Smooth muscle cell (in vitro differentiated cells): ENCODE data around the gene PHF21B. TPM values are rescaled to one million over a fixed set of nuclear protein-coding genes. Genes with fewer than 3 reads are reported as not detected.

Source experiments
- DNase-seq: peaks from one replicate; lab custom pipeline; 2025; ENCODE audit not compliant: unreplicated experiment; lab: John Stamatoyannopoulos, UW
- H2AFZ ChIP-seq: fragments of 200-600 bp; sonication (generic); 2 replicates; pipeline ENCODE4 v1.6.0; 2016; ENCODE audit warnings: antibody characterized with exemption, low read depth, mild to moderate bottlenecking
- H3F3A ChIP-seq: fragments of 200-600 bp; sonication (generic); 2 replicates; pipeline ENCODE4 v1.6.0; 2017; ENCODE audit warnings: antibody characterized with exemption, low read depth
- H3K27ac ChIP-seq: fragments of 200-600 bp; sonication (generic); 2 replicates; pipeline ENCODE4 v1.5.1; 2016; ENCODE audit warnings: low read depth, mild to moderate bottlenecking
- H3K27me3 ChIP-seq: fragments of 200-600 bp; sonication (generic); 2 replicates; pipeline ENCODE4 v1.6.1; 2016; ENCODE audit warnings: low read depth, mild to moderate bottlenecking
- H3K36me3 ChIP-seq: fragments of 200-600 bp; sonication (generic); 2 replicates; pipeline ENCODE4 v1.5.1; 2016; ENCODE audit warnings: low read depth
- H3K4me1 ChIP-seq: fragments of 200-600 bp; sonication (generic); 2 replicates; pipeline ENCODE4 v1.5.1; 2016; ENCODE audit warnings: low read depth
- H3K4me2 ChIP-seq: fragments of 200-600 bp; sonication (generic); 2 replicates; pipeline ENCODE4 v1.6.0; 2016; ENCODE audit warnings: mild to moderate bottlenecking
- H3K4me3 ChIP-seq: fragments of 200-600 bp; sonication (generic); 2 replicates; pipeline ENCODE4 v1.5.1; 2016; ENCODE audit warnings: mild to moderate bottlenecking
- H3K79me2 ChIP-seq: fragments of 200-600 bp; sonication (generic); 2 replicates; pipeline ENCODE4 v1.6.0; 2016; ENCODE audit warnings: low read depth, mild to moderate bottlenecking
- H3K9ac ChIP-seq: fragments of 200-600 bp; sonication (generic); 2 replicates; pipeline ENCODE4 v1.6.0; 2016; ENCODE audit warnings: low read depth
- H3K9me3 ChIP-seq: fragments of 200-600 bp; sonication (generic); replicated peaks from 2 replicates; pipeline ENCODE4 v1.5.1; 2016; ENCODE audit warnings: low read depth
- H4K20me1 ChIP-seq: fragments of 200-600 bp; sonication (generic); 2 replicates; pipeline ENCODE4 v1.6.0; 2016; ENCODE audit warnings: low read depth
- WGBS: methylation state at CpG from one replicate; pipeline ENCODE4 v1.1.7; 2016; ENCODE audit warnings: low lambda C conversion rate; 5-methylcytosine and 5-hydroxymethylcytosine counted together
- polyA plus RNA-seq: library from polyadenylated mRNA; unstranded; fragments of >200 nt; fragmentation: Nextera tagmentation; extraction: Ambion mirVana; gene quantifications from 2 replicates; pipeline ENCODE4 v1.2.1, GENCODE V29; 2016
- total RNA-seq: library from RNA; depleted of rRNA; stranded (reverse); fragments of >200 nt; gene quantifications from 2 replicates; pipeline ENCODE4 v1.2.3, GENCODE V29; 2014
- TF ChIP-seq, protein P1 (sequence below): fragments of 200-600 bp; sonication (generic); IDR thresholded peaks from 2 replicates; pipeline ENCODE4 v1.5.1; 2017; ENCODE audit warnings: borderline replicate concordance, mild to moderate bottlenecking, antibody characterized with exemption; ENCODE audit not compliant: insufficient read depth, poor library complexity, severe bottlenecking

The PHF21B gene
- total and polyA plus RNA-seq, 2 experiments from 2014 or later: 0.13 TPM

DNA sequence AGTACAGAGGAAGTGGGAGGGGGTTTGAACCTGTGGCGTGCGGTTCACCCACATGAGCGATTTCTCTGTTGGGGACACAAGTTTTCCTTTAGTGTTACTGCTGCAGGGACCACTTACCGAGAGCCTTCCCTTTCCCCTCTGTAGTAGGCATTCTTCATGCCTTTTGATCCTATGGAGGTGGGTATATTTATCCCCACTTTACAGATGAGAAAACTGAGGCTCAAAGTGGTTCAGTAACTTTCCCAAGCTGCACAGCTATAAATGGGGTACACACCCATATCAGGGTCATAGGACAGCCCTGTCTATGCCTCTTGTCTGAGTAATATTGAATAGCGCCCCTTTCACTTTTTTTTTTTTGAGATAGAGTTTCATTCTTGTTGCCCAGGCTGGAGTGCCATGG is 3.3 kb upstream of the PHF21B start:
- Histone ChIP-seq H3K4me3 (no peak overlapping the region), H3K36me3 (no peaks in the 10 kb centered on the region), H3F3A (no peaks in the 10 kb centered on the region), H3K9me3 (no peaks in the 10 kb centered on the region), H3K27me3 (peaks cover 9% of the 10 kb centered on the region), H3K27ac (no peak overlapping the region), H3K9ac (no peak overlapping the region), H3K79me2 (no peaks in the 10 kb centered on the region), H3K4me1 (peaks cover 6% of the 10 kb centered on the region), H2AFZ (no peak overlapping the region), H4K20me1 (no peaks in the 10 kb centered on the region), H3K4me2 (no peak overlapping the region)
- DNase-seq: no peak
- WGBS: 100% methylated on average over 4 of the region's 5 CpGs
- TF ChIP-seq, protein P1, sequence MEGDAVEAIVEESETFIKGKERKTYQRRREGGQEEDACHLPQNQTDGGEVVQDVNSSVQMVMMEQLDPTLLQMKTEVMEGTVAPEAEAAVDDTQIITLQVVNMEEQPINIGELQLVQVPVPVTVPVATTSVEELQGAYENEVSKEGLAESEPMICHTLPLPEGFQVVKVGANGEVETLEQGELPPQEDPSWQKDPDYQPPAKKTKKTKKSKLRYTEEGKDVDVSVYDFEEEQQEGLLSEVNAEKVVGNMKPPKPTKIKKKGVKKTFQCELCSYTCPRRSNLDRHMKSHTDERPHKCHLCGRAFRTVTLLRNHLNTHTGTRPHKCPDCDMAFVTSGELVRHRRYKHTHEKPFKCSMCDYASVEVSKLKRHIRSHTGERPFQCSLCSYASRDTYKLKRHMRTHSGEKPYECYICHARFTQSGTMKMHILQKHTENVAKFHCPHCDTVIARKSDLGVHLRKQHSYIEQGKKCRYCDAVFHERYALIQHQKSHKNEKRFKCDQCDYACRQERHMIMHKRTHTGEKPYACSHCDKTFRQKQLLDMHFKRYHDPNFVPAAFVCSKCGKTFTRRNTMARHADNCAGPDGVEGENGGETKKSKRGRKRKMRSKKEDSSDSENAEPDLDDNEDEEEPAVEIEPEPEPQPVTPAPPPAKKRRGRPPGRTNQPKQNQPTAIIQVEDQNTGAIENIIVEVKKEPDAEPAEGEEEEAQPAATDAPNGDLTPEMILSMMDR: no peak

DNA sequence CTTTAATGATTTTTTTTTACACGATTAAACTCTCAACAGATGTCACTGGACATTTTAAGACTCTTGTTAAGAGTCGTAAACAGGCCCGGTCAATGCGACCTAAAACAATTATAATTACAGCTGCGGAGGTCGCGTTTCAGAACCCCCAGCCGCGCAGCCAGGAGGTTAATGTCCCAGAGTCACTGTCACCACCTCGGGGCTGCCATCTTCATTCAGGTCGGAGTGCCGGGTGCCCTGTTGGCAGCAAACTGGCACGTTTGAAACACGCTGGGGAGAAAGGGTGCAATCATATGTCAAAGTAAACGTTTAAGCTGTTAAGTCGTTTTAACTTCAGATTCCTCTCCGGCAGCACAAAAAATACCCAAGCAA is 711 bp upstream of the PHF21B start:
- no peak for DNase-seq
- Histone ChIP-seq H3K4me2 (peak overlapping the region; percentile 97), H3K27ac (no peak overlapping the region), H4K20me1 (no peaks in the 10 kb centered on the region), H3K27me3 (peaks cover 2% of the 10 kb centered on the region), H3K9ac (peak overlapping the region; percentile 12), H2AFZ (peak overlapping the region; percentile 95), H3K9me3 (no peaks in the 10 kb centered on the region), H3K36me3 (no peaks in the 10 kb centered on the region), H3F3A (peaks cover 9% of the 10 kb centered on the region), H3K4me1 (peaks cover 6% of the 10 kb centered on the region), H3K79me2 (no peaks in the 10 kb centered on the region), H3K4me3 (peak overlapping the region; percentile 55)
- TF ChIP-seq, protein P1: no peak
- 9% methylated on average over 17 of the region's 17 CpGs for WGBS

DNA sequence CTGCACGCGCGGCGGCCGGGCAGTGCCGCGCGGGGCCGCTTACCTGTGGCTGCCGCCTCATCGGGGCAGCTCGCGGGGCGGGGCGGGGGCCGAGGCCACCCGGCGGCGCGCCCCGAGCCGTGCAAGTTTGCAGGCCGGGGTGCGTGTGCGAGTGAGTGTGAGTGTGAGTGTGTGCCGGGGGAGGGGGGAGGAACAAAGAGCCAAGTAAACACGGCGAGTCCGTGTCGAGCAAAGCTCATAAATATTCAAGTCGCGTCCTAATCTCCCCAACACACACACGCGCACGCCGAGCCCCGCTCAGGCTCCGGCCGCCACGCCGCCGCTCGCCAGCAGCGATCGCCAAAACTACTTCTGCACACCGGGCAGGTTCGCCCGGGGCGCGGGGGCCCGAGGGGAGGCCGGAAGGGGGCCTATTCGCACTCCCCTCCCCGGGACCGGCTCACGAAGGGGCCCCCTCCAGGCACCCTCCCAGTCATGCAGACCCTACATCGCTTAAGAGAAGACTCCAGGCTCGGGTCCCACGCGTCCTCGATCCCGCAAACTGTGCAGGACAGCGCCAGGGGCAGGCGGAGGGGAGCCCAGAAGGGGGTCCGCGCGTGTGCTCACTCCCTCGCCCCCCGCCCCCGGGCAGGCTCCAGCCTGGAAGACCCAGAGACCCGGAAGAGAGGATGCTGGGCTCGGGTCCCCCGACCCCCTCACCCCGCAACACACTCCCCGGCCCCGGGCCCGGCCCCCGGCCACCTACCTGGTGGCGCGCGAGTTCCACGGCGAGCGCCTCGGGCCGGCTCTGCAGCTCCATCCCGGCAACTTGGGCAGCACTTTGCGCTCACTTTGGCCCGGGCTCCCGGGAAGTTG is 827 bp downstream of the PHF21B start:
- H3K27ac ChIP-seq: no peak overlapping the region
- H3K79me2 ChIP-seq: no peaks in the 10 kb centered on the region
- peak overlapping the region; percentile 55 for H3K4me3 ChIP-seq
- peak overlapping the region; percentile 69 for H2AFZ ChIP-seq
- H3K27me3 ChIP-seq: no peaks in the 10 kb centered on the region
- H3K9me3 ChIP-seq: no peaks in the 10 kb centered on the region
- under 1% methylated on average over 56 of the region's 90 CpGs for WGBS
- peaks cover 9% of the 10 kb centered on the region for H3F3A ChIP-seq
- TF ChIP-seq, protein P1: no peak
- H3K9ac ChIP-seq: no peak overlapping the region
- peaks cover 6% of the 10 kb centered on the region for H3K4me1 ChIP-seq
- H3K4me2 ChIP-seq: peak overlapping the region; percentile 97
- H3K36me3 ChIP-seq: no peaks in the 10 kb centered on the region
- no peak for DNase-seq
- no peaks in the 10 kb centered on the region for H4K20me1 ChIP-seq
